NCI-H1417 (cell line): ENCODE data around the gene FREY1.

Experiments
- DNase-seq, 3 experiments: peaks; one replicate each; lab custom pipeline; 2025; lab: John Stamatoyannopoulos, UW

The FREY1 gene

DNA sequence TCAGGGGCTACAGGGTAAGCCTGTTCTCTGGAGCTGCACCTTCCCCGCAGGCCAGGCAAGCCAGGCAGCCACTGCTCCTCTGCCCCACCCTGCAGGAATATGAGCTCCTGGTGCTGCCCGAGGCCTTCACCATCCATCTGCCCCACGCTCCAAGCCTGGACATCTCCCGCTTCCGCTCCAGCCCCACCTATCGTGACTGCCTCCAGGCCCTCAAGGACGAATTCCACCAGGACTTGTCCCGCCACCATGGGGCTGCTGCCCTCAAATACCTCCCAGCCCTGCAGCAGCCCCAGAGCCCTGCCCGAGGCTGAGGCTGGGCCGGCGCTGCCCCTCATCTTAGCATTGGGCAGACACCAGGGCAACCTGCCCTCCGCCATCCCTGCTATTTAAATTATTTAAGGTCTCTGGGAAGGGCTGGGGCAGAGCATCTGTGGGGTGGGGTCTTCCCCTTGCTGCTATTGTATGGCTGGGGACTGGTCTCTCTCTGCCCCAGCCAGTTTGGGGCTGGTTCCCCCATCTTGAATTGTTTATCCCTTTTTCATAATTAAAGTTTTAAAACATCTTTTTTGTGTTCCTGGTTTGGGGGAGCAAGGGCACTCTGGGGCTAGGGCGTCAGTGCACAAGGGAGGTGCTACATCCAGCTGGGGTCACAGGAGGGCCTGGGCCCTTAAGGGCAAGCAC lies 21.6 kb upstream of the FREY1 start:
- DNase-seq, result no peak

- no peak for DNase-seq
Measured at GRCh38 chr11:45927684-45928413, 20.8 kb upstream of the FREY1 start.

GRCh38 chr11:45927332-45927683 lies 20.2 kb upstream of the FREY1 start:
- DNase-seq, result no peak

DNA sequence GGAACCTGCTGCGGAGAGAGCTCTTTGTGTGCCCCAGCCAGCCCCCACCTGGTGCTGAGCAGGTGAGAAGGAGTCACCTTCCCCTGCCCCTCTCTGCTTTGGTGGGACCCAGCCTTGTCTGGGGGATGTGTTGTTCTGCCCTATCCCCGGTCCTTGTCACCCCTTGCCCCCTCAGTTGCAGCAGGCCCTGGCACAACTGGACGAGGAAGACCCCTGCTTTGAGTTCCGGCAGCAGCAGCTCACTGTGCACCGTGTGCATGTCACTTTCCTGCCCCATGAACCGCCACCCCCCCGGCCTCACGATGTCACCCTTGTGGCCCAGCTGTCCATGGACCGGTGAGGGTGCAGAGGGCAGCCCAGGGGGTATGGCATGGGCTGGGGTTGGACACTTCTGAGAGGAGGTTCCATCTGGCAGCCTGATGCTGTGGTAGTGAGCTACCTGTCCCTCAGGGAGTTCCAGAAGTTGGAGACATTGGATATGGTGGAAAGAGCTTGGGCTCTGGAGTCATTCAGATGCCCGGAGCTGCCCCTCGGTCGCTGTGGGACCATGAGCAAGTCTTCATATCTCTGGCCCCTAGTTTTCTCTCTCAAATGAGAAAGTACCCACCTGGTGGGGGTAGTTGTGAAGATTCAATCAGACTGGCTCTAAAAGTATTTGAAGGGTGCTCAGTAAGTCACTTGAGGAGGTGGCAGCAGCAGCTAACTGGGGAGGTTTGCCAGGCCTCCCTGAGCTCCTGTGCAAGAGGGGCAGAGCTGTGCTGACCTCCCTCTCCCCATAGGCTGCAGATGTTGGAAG lies 19.7 kb upstream of the FREY1 start:
- no peak for DNase-seq

GRCh38 chr11:45926001-45926401 lies 18.9 kb upstream of the FREY1 start:
- DNase-seq, result no peak

DNA sequence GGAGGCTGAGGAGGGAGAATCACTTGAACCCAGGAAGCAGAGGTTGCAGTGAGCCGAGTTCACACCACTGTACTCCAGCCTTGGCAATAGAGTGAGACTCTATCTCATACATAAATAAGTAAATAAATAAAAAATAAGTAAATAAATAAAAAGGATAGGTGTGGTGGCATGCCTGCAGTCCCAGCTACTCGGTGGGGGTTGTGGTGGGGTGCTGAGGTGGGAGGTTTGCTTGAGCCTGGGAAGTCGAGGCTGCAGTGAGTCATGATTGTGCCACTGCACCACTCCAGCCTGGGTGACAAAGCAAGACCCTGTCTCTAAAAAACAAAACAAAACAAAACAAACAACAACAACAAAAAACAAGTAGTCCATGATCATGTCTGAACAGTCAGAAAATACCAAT lies 18.5 kb upstream of the FREY1 start:
- DNase-seq, result no peak

- DNase-seq, result no peak
Measured at GRCh38 chr11:45924927-45925326, 17.9 kb upstream of the FREY1 start.

DNA sequence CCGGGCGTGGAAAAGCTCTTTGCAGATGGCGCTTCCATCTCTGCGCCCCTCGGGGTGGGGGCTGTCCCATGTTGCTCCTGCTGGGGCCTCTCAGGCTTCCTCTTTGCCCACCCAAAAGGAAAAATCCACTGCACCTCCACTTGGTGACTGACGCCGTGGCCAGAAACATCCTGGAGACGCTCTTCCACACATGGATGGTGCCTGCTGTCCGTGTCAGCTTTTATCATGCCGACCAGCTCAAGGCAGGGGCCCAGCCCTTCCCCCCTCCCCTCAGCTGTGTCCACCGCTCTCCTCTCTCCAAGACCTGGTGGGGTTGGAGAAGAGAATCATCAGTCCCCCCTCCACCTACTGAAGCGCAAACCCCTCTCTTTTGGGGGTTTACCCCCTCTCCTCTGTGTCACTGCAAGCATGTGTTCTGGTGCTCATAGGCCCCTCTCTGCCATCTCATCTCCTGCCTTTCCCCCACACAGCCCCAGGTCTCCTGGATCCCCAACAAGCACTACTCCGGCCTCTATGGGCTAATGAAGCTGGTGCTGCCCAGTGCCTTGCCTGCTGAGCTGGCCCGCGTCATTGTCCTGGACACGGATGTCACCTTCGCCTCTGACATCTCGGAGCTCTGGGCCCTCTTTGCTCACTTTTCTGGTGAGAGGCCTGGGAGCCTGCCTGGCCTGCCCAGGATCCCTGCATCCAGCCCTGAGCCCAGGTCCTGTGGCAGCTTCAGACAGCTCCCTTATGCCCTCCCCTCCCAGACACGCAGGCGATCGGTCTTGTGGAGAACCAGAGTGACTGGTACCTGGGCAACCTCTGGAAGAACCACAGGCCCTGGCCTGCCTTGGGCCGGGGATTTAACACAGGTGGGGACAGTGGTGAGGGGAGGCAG lies 17.2 kb upstream of the FREY1 start:
- DNase-seq, result no peak

DNA sequence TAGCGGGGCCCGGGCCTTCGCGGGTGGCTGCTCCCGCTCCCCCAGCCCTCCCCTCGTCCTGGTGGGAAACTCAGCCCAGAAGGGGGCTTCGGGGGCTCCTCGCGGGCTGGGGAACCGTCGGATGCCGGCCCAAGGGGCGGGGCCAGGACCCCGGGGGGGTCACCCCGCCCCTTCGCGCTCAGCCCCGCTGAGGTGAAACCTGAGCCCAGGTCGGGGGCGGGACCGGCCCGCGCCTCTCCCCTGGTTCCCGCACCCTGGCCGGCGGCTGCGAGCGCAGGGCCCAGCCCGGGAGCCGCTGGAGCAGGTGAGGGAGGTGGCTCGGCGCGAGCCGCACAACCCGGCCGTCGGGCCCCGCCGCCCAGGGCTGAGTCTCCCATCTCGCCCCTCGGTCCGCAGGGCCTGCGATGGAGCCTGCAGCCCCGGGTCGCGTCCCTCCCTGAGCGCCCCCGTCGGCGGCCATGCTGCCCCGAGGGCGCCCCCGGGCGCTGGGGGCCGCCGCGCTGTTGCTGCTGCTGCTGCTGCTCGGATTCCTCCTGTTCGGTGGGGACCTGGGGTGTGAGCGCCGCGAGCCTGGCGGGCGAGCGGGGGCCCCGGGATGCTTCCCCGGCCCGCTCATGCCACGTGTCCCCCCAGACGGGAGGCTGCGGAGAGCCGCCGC lies 15.5 kb upstream of the FREY1 start, which contains the start of gene LARGE2:
Gene LARGE2, plus strand, starts transcription at position 232 of the 658 bp plus-strand sequence. Its CDS starts 227 bp downstream, at position 459.
- peak; percentile 83 to 89 (median 87) for DNase-seq

DNA sequence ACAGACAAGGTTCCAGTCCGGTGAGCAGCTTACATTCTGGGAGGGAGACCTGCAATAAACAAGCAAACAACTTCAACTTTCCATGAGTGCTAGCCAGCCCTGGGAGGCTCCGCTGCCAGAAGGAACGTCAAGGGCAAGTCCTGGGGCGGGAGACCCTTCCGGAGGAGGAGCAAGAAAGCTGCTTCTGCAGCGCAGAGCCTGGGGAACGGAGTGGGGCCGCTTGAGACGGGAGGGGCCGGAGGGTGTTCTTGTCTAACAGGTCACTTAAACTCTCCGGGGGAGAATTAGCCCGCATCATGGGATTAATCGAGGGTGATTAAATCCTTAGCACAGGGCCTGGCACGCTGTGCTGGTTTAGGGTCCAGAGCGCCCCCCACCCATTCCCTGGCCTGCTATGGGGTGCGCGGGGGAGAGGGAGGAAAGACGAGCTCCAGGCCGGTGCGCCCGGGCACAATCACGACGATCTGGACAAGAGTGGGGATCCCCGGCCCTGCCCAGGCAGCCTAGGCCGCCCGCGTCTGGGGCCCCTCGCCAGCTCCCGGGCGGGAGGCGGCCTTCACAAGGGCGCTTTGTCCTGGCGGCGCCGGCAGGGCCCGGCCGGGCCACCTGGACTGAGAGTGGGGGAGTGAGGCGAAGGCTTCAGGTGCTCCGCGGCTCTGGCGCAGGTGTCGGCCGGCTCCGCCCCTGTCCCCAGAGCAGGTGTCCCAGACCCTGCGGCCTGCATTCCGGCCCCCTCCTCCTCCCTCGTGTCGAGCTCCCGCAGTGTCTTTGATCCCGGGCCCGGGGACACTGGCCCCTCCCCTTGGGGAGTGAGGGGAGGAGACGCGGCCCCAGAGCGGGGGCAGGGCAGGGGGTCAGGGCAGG lies 14.7 kb upstream of the FREY1 start:
- peak; percentile 87 to 92 (median 90) for DNase-seq

DNA sequence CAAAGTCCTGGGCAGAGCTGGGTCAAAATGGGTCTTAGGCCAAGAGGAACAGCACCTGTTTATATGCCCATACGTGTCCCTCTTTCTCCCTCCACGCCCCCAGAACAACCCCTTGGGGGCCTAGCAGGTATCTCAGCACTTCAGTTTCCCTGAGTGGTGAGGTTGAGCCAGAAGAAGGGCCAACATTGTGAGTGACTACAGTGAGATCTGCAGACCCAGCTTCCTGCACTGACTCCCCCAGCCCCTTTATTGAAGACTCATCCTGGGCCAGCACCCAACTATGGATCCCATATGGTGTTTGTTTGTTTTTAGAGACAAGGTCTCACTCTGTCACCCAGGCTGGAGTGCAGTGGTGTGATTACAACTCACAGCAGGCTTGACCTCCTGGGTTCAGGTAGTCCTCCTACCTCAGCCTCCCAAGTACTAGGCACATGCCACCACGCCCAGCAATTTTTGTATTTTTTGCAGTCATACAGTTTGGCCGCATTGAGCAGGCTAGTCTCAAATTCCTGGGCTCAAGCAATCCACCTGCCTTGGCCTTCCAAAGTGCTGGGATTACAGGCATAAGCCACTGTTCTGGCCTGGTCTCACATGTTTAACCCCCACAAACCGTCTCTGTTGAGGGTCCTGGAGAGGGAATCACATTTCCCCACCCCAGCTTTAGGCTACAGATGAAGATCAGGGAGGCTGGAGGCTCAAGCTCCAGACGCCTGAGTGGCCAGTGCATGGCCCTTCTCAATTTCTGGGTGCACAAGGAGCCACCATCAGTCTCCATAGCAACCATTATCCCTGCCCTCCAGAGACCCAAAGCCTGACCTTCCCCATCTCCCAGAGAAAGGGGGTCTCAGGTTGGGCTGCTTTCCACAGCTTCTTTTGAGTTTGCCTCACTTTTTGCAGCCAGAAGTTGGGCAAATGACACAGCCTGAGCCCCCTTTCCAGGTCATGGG lies 13.7 kb upstream of the FREY1 start:
- no peak for DNase-seq

- DNase-seq, result no peak
Measured at GRCh38 chr11:45919806-45920530, 12.9 kb upstream of the FREY1 start.

DNA sequence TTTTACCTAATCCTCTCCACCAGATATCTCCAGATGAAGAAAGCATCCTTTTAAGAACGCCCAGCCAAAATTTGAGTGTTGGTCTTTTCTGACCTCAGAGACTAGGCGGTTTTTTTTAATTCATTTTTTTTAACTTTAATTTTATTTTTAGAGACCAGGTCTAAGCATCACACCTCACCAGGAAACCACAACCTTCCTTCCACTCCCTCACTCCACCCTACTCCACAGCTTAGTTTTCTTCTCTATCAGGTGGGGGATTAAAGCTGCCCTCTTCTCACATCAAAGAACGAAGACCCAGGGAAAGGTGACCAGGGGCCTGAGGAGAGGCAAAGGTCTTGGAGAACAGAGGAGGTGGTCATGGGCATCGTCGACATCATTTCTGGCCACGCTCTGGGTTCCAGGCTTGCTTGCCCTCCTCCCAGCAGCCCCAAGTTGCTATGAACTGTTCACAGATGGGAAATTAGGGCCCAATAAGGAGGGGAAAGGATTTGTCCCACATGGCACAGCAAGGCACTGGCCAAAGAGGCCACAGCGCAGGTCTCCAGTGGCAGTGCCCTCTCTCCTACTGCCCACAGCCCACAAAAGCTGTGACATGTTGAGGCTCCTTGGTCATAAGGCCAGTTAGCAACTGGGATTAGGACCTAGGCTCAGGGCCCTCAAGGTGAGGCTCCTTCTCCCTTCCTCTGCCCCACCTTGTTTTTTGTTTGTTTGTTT lies 12.0 kb upstream of the FREY1 start:
- no peak for DNase-seq

DNA sequence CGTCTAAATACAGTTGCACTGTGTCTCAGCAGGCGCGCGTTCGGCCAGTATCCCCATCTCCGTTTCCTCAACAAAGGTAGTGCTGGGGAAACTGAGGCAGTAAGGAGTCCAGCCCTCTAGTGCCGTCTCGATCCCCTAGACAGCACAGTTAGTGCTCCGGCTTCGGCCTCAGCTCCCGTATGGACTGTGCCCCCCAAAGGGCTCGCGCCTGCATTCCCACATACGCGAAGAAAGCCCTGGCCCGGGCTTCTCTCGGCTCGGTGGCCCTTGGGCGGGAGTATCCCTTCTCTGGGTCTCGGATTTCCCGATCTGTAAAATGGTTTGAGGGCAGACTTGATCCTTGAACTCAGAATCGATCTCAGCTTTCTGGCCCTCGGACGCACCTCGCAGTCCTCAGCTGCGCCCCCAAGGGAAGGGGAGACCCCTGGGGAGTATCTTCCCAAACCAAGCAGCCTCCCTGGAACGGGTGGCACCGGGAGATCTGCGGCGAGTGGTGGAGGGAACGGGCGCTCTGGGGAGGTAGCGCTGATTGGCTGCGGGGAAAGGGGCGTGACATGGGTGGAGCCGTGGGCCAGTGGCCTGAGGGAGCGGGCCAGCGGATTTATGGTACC lies 11.4 kb upstream of the FREY1 start:
- DNase-seq, result peak; percentile 80 to 82 (median 81)

DNA sequence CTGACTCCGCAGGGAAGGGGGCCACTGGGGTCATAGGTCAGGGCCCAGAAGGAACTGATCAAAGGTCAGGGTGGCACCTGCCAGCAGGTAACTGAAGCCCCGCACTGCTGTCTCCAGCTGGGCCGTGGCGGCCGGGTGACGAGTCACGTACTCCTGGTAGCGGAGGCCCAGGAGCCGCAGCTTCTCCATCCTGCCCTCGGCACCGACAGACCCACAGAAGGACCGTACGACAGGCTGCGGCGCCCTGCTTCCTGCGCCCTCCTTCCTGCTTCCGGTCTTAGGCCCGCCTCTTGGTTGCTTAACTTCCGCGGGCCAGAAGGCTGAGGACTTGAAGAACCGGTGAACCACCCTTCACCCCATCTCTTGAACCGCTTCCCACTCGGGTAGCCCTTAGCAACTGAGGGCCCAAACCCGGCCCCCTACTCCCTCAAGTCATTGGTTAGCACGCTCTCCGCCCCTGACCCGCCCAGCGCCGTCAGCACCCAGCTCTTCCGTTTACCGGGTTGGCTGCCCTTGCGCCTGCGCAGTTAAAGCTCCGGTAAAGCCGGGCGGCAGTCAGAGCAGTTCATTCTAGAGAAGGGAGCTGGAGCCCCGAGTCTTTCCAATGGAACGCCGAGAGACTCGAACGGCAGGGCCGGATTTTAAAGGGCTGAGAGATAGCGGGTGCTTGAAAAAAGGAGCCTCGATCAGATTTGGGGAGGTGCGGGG lies 10.7 kb upstream of the FREY1 start, which contains the start of gene PEX16:
Gene PEX16, minus strand, starts transcription at position 255 of the 708 bp plus-strand sequence. Its CDS starts 66 bp downstream, at position 189.
- peak; percentile 93 to 98 (median 95) for DNase-seq

DNA sequence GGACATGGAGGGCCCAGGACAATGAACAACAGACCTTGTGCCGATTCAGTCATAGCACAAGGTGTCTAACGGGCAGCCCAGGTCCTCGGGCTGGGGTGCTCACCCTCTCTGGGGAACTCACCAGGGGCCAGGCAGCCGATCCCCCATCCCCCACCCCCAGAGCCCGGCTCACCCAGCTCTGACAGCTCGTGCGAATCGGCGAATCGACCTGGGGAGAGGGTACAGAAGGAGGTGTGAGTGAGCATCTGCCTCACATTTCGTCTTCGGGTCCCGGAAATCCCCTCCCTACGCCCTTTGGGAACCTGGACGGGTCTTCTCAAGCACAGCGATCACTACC lies 10.2 kb upstream of the FREY1 start:
- DNase-seq, result no peak

GRCh38 chr11:45915446-45915845 lies 8.4 kb upstream of the FREY1 start:
- no peak for DNase-seq
